GM19324 (cell line): ENCODE measurements around the gene PDZRN3.

Experiments
- ATAC-seq: cut with Tn5 transposase; IDR thresholded peaks from one replicate; pipeline ENCODE4 v1.9.1; 2021; ENCODE audit warnings: mild to moderate bottlenecking, moderate library complexity; ENCODE audit not compliant: unreplicated experiment, low FRiP score

The PDZRN3 gene

GRCh38 chr3:73403444-73403843, 221.3 kb downstream of the PDZRN3 start:
- no peak for ATAC-seq

GRCh38 chr3:73401616-73402279, 223.0 kb downstream of the PDZRN3 start:
- no peak for ATAC-seq

- ATAC-seq: no peak
Measured at GRCh38 chr3:73401059-73401458, 223.7 kb downstream of the PDZRN3 start.

- ATAC-seq: no peak
Measured at GRCh38 chr3:73399666-73400253, 225.0 kb downstream of the PDZRN3 start.

GRCh38 chr3:73399106-73399505, 225.6 kb downstream of the PDZRN3 start:
- ATAC-seq: no peak

- ATAC-seq: no peak
Measured at GRCh38 chr3:73398084-73398483, 226.7 kb downstream of the PDZRN3 start.

- ATAC-seq: no peak
Measured at GRCh38 chr3:73394240-73394639, 230.5 kb downstream of the PDZRN3 start.

GRCh38 chr3:73393005-73393404, 231.7 kb downstream of the PDZRN3 start:
- no peak for ATAC-seq

GRCh38 chr3:73391984-73392383, 232.8 kb downstream of the PDZRN3 start:
- no peak for ATAC-seq

GRCh38 chr3:73389928-73390327, 234.8 kb downstream of the PDZRN3 start:
- ATAC-seq: no peak

- ATAC-seq: no peak
Measured at GRCh38 chr3:73389117-73389813, 235.5 kb downstream of the PDZRN3 start.

GRCh38 chr3:73385568-73385967, 239.2 kb downstream of the PDZRN3 start:
- ATAC-seq: no peak

GRCh38 chr3:73384091-73384906, 240.4 kb downstream of the PDZRN3 start:
- no peak for ATAC-seq

GRCh38 chr3:73383470-73384049, 241.2 kb downstream of the PDZRN3 start:
- ATAC-seq: no peak

- no peak for ATAC-seq
Measured at GRCh38 chr3:73381551-73381950, 243.2 kb downstream of the PDZRN3 start.

- ATAC-seq: no peak
Measured at GRCh38 chr3:73380735-73381532, 243.8 kb downstream of the PDZRN3 start.

- ATAC-seq: no peak
Measured at GRCh38 chr3:73379465-73379864, 245.3 kb downstream of the PDZRN3 start.

GRCh38 chr3:73378207-73378606, 246.5 kb downstream of the PDZRN3 start:
- ATAC-seq: no peak

GRCh38 chr3:73365756-73366397, 258.9 kb downstream of the PDZRN3 start:
- no peak for ATAC-seq
